CD4-positive, alpha-beta T cell treated with Interleukin-17A for 1 hour (primary cell): Measurements from ENCODE around the gene LDHD.
A peak's percentile ranks its signal among the peaks of the same experiment; 100 is the strongest.

ENCODE experiments used
- DNase-seq: peaks from one replicate; pipeline ENCODE4 v3.0.0-alpha.2; 2020

LDHD gene

DNA sequence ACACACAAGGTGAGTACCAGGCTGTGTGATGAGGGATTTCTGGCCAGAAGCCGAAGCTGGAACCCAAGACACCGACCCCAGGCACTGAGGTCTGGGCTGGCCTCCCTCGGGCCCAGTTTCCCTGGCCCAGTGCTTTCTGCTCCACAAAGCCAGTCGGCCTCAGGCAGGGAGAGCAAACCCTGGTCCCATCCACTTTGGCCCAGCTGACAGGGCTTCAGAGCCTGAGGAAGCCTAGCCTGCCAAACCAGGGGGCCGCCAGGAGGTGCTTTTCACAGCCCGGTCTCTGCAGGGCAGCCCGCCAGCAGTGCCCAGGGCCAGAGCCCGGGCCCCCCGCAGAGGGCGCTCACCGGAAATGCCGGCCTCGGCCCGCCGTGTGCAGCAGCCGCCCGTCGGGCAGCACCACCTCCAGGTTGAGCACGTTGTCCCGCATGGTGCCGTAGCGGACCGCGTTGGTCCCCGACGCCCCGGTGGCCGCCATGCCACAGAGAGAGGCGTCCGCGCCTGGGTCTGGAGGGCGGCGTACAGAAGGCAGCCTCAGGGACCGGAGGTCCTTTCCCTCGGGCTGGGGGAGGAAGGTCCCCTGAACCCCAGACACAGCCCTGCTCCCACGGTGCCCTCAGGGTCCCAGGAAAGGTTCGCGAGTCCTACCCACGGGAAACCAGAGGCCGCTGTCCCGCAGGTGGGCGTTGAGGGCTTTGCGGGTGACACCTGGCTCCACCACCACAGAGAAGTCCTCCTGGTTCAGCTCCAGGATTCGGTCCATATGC, 2.2 kb downstream of the LDHD start:
- DNase-seq, result no peak

DNA sequence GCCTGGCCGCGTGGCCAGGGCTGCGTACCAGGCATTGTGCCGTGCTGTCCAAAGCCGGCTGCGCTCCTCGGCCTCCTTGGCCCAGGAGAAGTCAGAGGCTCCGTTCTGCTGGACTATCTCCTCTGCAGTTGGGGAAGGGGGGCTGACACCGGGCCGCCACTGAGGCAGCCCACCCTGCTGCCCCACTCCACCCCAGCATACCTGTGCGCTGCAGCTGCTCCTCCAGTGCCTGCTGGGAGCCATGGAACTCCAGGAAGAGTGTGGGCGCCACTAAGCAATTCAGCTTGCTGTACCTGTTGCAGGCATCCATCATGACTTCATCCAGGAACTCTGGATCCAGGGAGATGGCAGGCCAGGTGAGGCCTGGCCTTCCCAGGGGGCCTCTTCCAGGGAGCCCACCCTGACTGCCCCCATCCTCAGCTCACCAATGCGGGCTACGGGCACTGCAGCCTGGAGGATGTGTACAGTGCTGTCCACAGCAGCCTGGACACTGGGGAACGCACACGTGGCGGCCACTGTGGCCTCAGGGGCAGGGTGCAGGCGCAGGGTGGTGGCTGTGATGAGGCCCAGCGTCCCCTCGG, 2.9 kb downstream of the LDHD start:
- no peak for DNase-seq

GRCh38 chr16:75112734-75113491, 3.7 kb downstream of the LDHD start:
- DNase-seq, result no peak

DNA sequence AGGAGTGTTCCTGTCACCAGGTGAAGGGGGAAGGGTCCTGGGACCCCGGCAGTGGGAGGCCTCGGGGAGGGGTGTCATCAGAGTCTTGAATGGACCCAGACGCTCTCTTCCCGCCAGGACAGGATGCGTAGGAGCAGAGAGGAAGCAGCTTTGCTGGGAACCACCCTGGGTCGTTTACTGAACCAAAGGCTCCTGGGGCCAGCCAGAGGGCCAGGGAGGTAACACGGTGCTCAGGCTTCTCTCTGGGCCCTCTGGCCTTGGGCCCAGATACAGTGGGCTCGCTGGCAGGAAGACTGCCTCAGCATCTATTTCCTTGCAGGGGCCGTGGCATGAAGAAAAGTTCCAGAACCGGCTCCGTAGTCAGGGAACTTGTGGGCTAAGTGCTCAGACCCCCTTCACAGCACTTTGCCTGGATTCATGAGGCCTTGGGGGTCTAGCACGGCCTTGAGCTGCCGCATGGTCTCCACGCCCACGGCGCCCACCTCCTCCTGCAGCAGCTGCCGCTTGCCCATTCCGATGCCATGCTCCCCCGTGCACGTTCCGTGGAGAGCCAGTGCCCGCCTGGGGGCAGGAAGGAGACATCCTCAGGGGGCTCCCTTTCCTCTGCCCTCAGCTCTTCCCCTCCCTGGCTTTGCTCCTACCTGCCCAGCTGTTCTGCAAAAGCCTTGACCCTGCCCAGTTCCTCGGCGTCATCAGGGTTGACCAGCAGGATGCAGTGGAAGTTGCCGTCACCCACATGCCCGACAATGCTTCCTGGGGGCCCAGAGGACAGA, 4.4 kb downstream of the LDHD start:
- DNase-seq, result no peak

DNA sequence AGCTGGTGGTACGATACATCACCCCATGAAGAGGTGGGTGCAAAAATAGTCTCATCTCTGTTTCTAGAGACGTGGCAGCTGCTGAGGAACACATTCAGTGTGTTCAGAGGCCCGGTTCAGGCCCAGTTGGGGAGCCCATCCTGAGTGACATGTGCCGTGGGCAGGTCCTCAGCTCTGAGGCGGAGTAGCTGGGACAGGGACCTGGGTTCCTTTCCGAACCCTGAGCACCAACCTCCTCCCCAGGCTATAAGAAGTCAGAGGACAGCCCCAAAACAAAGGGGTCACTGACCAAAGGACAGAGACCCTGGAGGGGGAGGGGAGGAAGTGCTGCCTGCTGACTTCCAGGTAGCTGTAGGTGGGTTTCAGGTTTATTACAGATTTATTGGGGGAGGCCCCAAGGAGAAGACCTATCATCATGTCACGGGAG, 5.1 kb downstream of the LDHD start:
- DNase-seq, result no peak

- DNase-seq, result peak; percentile 85
Observed at GRCh38 chr16:75110637-75111513, 5.7 kb downstream of the LDHD start.

DNA sequence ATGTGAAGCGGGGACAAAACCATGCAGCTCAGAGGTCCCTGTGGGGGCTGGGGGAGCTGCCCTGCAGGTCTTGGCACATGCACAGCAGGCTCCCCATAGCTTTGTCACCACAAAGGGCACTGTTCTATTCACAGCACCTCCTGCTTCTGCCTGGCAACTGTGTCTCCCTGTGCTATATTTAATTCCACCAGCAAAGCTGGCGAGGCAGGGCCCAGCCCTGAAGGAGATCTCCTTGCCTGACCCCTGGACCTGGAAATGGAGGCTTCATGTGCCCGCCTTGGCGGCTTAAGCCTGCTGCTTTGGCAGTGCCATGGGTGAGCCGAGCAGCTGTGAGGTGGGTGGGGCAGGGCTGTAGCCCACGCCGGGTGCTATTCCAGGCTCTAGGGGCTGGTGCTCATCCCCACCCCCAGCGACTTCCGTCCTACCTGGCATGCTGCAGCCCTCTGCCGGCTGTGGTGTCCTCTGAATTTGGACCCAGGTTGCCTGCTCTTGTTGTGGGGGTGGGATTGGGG, 6.8 kb downstream of the LDHD start:
- no peak for DNase-seq

GRCh38 chr16:75108792-75109731, 7.5 kb downstream of the LDHD start:
- peak; percentile 59 for DNase-seq

DNA sequence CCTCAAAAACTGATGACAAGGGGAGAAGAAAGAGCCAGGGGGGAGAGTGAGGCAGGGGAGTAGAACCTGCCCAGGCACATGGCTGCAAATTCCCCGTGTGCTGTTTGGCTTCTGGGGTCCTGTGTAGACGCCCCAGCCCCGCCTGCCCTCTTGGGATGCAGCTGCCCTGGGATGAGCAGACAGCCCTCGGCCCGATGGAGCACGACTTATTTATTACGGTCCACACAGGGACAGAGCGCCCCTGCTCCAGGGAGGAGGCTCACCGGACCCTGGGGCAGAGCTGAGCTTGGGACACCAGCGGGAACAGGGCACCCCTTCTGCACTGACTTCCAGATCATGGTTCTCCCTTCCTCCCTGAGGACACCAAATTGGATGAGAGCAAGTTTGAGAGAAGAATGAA, 9.1 kb downstream of the LDHD start:
- no peak for DNase-seq

GRCh38 chr16:75106351-75107274, 10.0 kb downstream of the LDHD start:
- DNase-seq, result no peak

DNA sequence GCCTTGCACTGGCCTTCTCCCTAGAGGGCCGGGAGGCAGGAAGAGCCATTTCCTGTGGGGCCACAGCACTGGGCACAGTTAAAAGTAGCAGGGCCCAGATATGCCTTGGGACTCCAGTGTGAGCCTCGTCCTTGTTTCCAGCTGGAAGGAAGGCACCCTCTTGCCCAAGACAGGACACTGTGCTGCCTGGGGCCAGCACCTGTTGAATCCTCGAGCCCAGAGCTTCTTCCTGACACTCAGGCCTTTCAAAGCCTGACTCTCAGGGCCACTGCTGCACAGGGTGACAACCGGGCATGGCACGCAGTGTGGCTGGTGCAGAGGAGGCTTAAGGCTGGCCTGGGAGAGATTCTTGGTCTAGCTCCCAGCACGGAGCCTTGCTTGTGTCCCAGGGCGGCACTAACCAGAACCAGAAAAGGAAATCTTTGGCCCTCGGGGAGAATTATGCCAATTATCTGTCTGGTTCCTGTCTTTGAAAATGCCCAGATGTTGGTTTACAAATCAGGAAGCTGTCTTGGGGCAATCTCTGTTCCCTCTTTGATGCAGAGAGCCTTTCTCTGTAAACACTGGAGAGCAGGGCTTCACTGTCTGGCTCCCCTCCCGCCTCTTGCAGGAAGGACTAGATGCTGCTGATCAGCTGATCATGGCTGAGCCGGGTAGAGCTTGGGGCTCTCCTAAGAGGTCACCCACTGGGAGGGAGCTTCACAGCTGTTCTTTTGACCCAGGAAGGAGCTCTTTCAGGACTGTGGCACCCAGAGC, 11.1 kb downstream of the LDHD start:
- DNase-seq, result peak; percentile 16

- no peak for DNase-seq
Observed at GRCh38 chr16:75104836-75105235, 11.7 kb downstream of the LDHD start.

DNA sequence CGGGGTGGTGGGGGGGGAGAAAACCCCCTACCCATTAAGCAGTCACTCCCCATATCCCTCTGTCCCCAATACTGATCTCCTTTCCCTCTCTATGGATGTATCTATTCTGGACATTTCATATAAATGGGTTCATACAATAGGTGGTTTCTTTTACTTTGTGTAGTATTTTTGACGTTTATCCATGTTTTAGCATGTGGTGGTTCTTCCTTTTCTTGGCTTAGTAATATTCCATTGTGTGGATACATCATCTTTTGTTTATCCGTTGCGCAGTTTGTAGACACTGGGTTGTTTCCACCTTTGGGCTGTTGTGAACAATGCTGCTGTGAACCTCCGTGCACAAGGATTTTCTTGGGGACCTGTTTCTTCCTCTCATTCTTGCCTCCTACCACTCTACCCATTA, 12.6 kb downstream of the LDHD start:
- no peak for DNase-seq

DNA sequence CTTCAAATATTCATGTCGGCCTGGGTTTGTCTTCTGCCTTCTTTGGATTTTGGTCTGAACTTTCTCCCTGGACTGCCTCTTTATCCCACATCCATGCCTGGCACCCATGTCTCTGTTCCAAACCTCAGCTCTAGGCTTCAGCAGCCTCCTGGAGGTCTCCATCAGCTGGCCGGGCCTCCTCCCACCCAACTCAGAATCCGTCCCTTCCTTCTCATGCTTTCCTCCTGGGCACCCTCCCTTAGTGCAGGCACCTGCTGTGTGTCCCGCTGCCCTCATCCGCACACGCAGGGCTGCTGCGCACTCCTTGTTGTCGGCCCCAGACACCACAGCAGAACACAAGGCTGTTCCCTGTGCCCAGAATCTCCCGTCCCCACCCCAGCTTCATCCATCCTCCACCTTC, 14.0 kb downstream of the LDHD start:
- DNase-seq, result no peak

DNA sequence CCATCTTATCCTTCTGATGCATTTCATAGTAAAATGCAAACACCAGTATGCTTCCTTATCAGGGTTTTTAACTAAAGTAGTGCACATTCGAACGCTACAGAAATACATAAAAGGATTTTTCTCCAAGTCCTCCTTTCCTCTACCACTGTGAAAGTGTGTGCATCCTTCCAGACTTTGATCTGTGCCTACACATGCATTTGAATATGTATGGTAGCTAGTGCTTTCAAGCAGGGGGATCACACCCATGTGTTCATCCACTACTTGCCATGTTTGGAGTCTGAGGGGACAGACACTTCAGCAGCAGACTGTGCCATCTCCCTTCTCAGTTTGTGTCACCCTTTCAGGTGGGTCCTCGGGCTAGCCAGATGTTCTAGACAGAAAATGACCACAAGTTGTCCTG, 14.9 kb downstream of the LDHD start:
- DNase-seq, result no peak

GRCh38 chr16:75100603-75100990, 16.0 kb downstream of the LDHD start:
- DNase-seq, result no peak

DNA sequence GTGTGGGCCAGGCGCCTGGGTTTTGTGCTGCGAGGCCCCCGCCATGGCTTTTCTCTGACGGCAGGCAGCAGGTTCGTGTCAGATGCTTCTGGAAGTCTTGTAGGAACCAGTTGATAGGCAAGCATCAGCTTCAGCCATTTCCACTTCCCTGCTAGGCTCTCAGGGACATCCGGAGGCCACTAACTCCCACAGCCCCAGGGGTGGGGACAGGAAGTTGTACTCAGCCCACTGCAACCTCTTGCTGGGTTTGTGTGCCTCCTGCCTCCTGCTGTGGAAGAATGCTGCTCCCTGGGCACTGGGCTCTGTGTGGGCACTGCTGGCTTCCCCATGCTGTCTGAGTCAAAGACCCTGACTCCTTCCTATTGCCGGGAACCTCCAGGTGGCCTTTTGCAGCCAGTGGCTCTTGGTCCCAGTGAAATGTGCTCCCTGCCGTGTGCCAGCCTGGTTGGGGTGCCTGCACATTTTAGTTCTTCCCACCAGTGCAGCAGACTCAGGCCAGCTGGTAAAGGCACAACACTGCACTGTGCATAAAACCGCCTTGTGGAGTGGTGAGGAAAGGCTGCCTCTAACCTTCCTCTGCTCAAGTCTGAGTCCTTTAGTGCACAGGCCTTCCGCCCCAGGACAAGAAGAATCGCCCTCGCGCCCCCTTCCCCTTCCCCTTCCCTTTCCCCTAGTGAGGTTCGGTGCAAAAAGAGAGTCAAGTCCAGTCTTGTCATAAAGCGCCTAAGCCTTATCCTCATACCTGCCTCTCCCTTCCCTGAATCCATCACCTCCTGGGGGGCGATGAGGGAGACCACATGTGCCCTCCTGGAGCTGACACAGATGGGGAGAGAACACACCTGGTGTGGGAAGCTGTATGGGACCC, 16.6 kb downstream of the LDHD start:
- peak; percentile 53 for DNase-seq
